Keratinocyte (primary cell): ENCODE results near the gene METTL25B. TPM values are rescaled to one million over a fixed set of nuclear protein-coding genes. Genes with fewer than 3 reads are reported as not detected.

Experiments
- DNase-seq: peaks from one replicate; pipeline ENCODE4 v3.0.0-alpha.2; 2011; ENCODE audit warnings: low read depth, missing footprints, low spot score
- FAIRE-seq: peaks from 2 replicates; lab custom pipeline; 2011; peaks lifted over from hg19 to GRCh38; lab: Jason Lieb, UNC
- H2AFZ ChIP-seq: 2 replicates; pipeline ENCODE4 v1.6.0; 2012; ENCODE audit warnings: low read length, control low read depth, inconsistent platforms; ENCODE audit not compliant: control insufficient read depth
- H3K27ac ChIP-seq: 2 replicates; pipeline ENCODE4 v1.5.1; 2011; ENCODE audit warnings: low read length; ENCODE audit not compliant: control insufficient read depth, insufficient read depth
- H3K27me3 ChIP-seq: 3 replicates; pipeline ENCODE4 v1.6.0; 2011; ENCODE audit warnings: low read length; ENCODE audit not compliant: control insufficient read depth, insufficient read depth; ENCODE audit errors: extremely low read depth
- H3K36me3 ChIP-seq, 2 experiments: 2 replicates in 1 of 2; 3 replicates in 1 of 2; pipeline ENCODE4 v1.5.1; 2011; ENCODE audit warnings: low read length in 2 of 2, mild to moderate bottlenecking in 1 of 2; ENCODE audit not compliant: control insufficient read depth in 2 of 2, insufficient read depth in 2 of 2; ENCODE audit errors: extremely low read depth in 1 of 2
- H3K4me1 ChIP-seq: 3 replicates; pipeline ENCODE4 v1.5.1; 2011; ENCODE audit warnings: low read length; ENCODE audit not compliant: control insufficient read depth, insufficient read depth; ENCODE audit errors: extremely low read depth
- H3K4me2 ChIP-seq: 3 replicates; pipeline ENCODE4 v1.6.0; 2011; ENCODE audit warnings: low read depth, low read length; ENCODE audit not compliant: control insufficient read depth, insufficient read depth; ENCODE audit errors: extremely low read depth
- H3K4me3 ChIP-seq, 3 experiments: fragments of 200-600 bp in 1 of 3; sonication (generic) in 1 of 3; 2 replicates in 2 of 3; 3 replicates in 1 of 3; pipeline ENCODE4 v1.5.1; 2011 to 2016; ENCODE audit warnings: low read length in 3 of 3, mild to moderate bottlenecking in 3 of 3, control low read depth in 2 of 3, inconsistent platforms in 1 of 3, low read depth in 1 of 3, mixed read lengths in 1 of 3, mixed run types in 1 of 3, moderate library complexity in 1 of 3; ENCODE audit not compliant: control insufficient read depth in 2 of 3, insufficient read depth in 2 of 3; ENCODE audit errors: extremely low read depth in 1 of 3
- H3K79me2 ChIP-seq: 2 replicates; pipeline ENCODE4 v1.6.0; 2012; ENCODE audit warnings: low read length; ENCODE audit not compliant: control insufficient read depth, insufficient read depth
- H3K9ac ChIP-seq: 3 replicates; pipeline ENCODE4 v1.6.0; 2011; ENCODE audit warnings: low read length; ENCODE audit not compliant: control insufficient read depth, insufficient read depth; ENCODE audit errors: extremely low read depth
- H3K9me1 ChIP-seq: 3 replicates; pipeline ENCODE4 v1.6.0; 2011; ENCODE audit warnings: low read length; ENCODE audit not compliant: control insufficient read depth, insufficient read depth; ENCODE audit errors: extremely low read depth
- H3K9me3 ChIP-seq: 2 replicates; pipeline ENCODE4 v1.5.1; 2012; ENCODE audit warnings: low read depth, low read length; ENCODE audit not compliant: control insufficient read depth
- H4K20me1 ChIP-seq: 3 replicates; pipeline ENCODE4 v1.6.0; 2011; ENCODE audit warnings: low read length; ENCODE audit not compliant: control insufficient read depth, insufficient read depth; ENCODE audit errors: extremely low read depth
- CTCF ChIP-seq, 3 experiments: IDR thresholded peaks in 1 of 3; conservative IDR thresholded peaks in 1 of 3; optimal IDR thresholded peaks in 1 of 3; 2 replicates in 2 of 3; 3 replicates in 1 of 3; pipeline versions ENCODE3 to v1.5.1; 2011; ENCODE audit warnings: low read length in 3 of 3, mild to moderate bottlenecking in 3 of 3, moderate library complexity in 2 of 3, control low read depth in 1 of 3, inconsistent platforms in 1 of 3; ENCODE audit not compliant: insufficient read depth in 2 of 3; ENCODE audit errors: extremely low read depth in 1 of 3
- EZH2 ChIP-seq: IDR thresholded peaks from one replicate; pipeline ENCODE4 v1.6.1; 2012; ENCODE audit warnings: inconsistent platforms, mild to moderate bottlenecking, low read length, moderate library complexity
- dilution Hi-C: fragments of 300-500 bp; cut with MboI; formaldehyde crosslinking; loops from one replicate; pipeline ENCODE4 v1.7.0; 2020; ENCODE audit warnings: low sequenced_read_pairs; ENCODE audit not compliant: extremely low pct_ligation_motif_present
- polyA plus RNA-seq, 5 experiments: library from polyadenylated mRNA; depleted of rRNA in 3 of 5; stranded (reverse) in 3 of 5; stranded (forward) in 1 of 5; unstranded in 1 of 5; fragments of >200 nt; gene quantifications; 1 replicate in 1 of 5; 2 replicates in 3 of 5; 3 replicates in 1 of 5; pipeline versions ENCODE4 v1.2.1 to v1.2.3, GENCODE V29; 2011 to 2012; ENCODE audit warnings: missing spikeins in 2 of 5, low read depth in 1 of 5, low replicate concordance in 1 of 5

METTL25B gene
- polyA plus RNA-seq, 1 donor (not counting 4 experiments of a cell fraction or from before 2014, with no cell fraction given), result 6.0 TPM

- Histone ChIP-seq H3K9me3 (no peaks in the 10 kb centered on the region), H3K27ac (no peak overlapping the region), H3K9me1 (no peaks in the 10 kb centered on the region), H4K20me1 (no peaks in the 10 kb centered on the region), H3K9ac (no peak overlapping the region), H3K27me3 (peaks cover 20% of the 10 kb centered on the region), H3K4me2 (peak overlapping the region; percentile 89), H3K4me1 (peaks cover 37% of the 10 kb centered on the region), H3K79me2 (no peaks in the 10 kb centered on the region), H3K36me3 (no peaks in the 10 kb centered on the region), H2AFZ (no peak overlapping the region), H3K4me3 (peak overlapping the region in 2 of 3 experiments; percentile 2 to 50)
- no peak for FAIRE-seq
- dilution Hi-C loops, result no loop called here
- DNase-seq, result no peak
- no peak for TF ChIP-seq CTCF (optimal IDR thresholded peaks at IDR 0.05 in 1 of 3, IDR thresholded peaks at IDR 0.05 in 1 of 3, conservative IDR thresholded peaks at IDR 0.05 in 1 of 3; ENCODE audit: extremely low read depth in 1 of 3, insufficient read depth in 2 of 3, low read length in 3 of 3)
- TF ChIP-seq EZH2, result no peak
These were observed 21.4 kb upstream of the METTL25B start for GRCh38 chr1:156706657-156707416.

- no peak overlapping the region for H3K27ac ChIP-seq
- H3K4me2 ChIP-seq, result no peak overlapping the region
- no peaks in the 10 kb centered on the region for H3K9me1 ChIP-seq
- H3K27me3 ChIP-seq, result peaks cover 20% of the 10 kb centered on the region
- no peak overlapping the region for H3K4me3 ChIP-seq
- no peaks in the 10 kb centered on the region for H3K36me3 ChIP-seq
- H4K20me1 ChIP-seq, result no peaks in the 10 kb centered on the region
- H3K9me3 ChIP-seq, result no peaks in the 10 kb centered on the region
- dilution Hi-C loops, result no loop called here
- no peak overlapping the region for H3K9ac ChIP-seq
- no peak for FAIRE-seq
- no peak for DNase-seq
- H3K4me1 ChIP-seq, result peaks cover 37% of the 10 kb centered on the region
- TF ChIP-seq CTCF (optimal IDR thresholded peaks at IDR 0.05 in 1 of 3, IDR thresholded peaks at IDR 0.05 in 1 of 3, conservative IDR thresholded peaks at IDR 0.05 in 1 of 3; ENCODE audit: extremely low read depth in 1 of 3, insufficient read depth in 2 of 3, low read length in 3 of 3) (no peak), EZH2 (no peak)
- no peaks in the 10 kb centered on the region for H3K79me2 ChIP-seq
- no peak overlapping the region for H2AFZ ChIP-seq
These were observed 20.7 kb upstream of the METTL25B start for GRCh38 chr1:156707417-156708217.
